OCI-LY7 (cell line): ENCODE results near the gene UCK2. TPM values are rescaled to one million over a fixed set of nuclear protein-coding genes. Genes with fewer than 3 reads are reported as not detected.

ENCODE experiments used
- BruUV-seq: library from RNA; stranded (reverse); fragments of 400-500 nt; replicated peaks from 2 replicates; lab custom pipeline; 2021; lab: Mats Ljungman, UMichigan
- CTCF ChIA-PET: fragments of 300-600 bp; sonication (Branson Sonifier 250); formaldehyde crosslinking; loops from one replicate; lab custom pipeline; 2022; ENCODE audit warnings: antibody characterized with exemption; ENCODE audit not compliant: unreplicated experiment; lab: Charles Lee
- POLR2A ChIA-PET: fragments of 300-600 bp; sonication (Branson Sonifier 250); formaldehyde crosslinking; loops from one replicate; lab custom pipeline; 2022; ENCODE audit warnings: antibody characterized with exemption; lab: Charles Lee
- DNase-seq: peaks from one replicate; pipeline ENCODE4 v3.0.0-alpha.2; 2015; ENCODE audit warnings: low spot score
- H2AFZ ChIP-seq: fragments of 200-600 bp; sonication (generic), shearing (Covaris generic); 2 replicates; pipeline ENCODE4 v1.6.1; 2014; ENCODE audit warnings: mild to moderate bottlenecking, antibody characterized with exemption, low read length, moderate library complexity
- H3K27ac ChIP-seq: fragments of 200-600 bp; sonication (generic); 2 replicates; pipeline ENCODE4 v1.5.1; 2014; ENCODE audit warnings: mixed run types, low read depth, mild to moderate bottlenecking, moderate library complexity, low read length, inconsistent platforms; ENCODE audit not compliant: poor library complexity, severe bottlenecking
- H3K36me3 ChIP-seq: fragments of 200-600 bp; sonication (generic); 2 replicates; pipeline ENCODE4 v1.6.1; 2014; ENCODE audit warnings: mild to moderate bottlenecking, antibody characterized with exemption, low read length, moderate library complexity, mixed read lengths; ENCODE audit not compliant: insufficient read depth
- H3K4me1 ChIP-seq: fragments of 200-600 bp; sonication (generic); 2 replicates; pipeline ENCODE4 v1.5.1; 2014; ENCODE audit warnings: mild to moderate bottlenecking, low read length; ENCODE audit not compliant: insufficient read depth, poor library complexity, severe bottlenecking
- H3K4me2 ChIP-seq: fragments of 200-600 bp; sonication (generic); 2 replicates; pipeline ENCODE4 v1.6.1; 2014; ENCODE audit warnings: mild to moderate bottlenecking, low read length
- H3K4me3 ChIP-seq: fragments of 200-600 bp; sonication (generic); 2 replicates; pipeline ENCODE4 v1.5.1; 2014; ENCODE audit warnings: mild to moderate bottlenecking, low read depth, low read length; ENCODE audit not compliant: poor library complexity, severe bottlenecking
- H3K79me2 ChIP-seq: fragments of 200-600 bp; sonication (generic); 2 replicates; pipeline ENCODE4 v1.6.1; 2016; ENCODE audit warnings: low read depth, mild to moderate bottlenecking, low read length, moderate library complexity, mixed read lengths; ENCODE audit not compliant: insufficient read depth
- H3K9me2 ChIP-seq: fragments of 200-600 bp; sonication (generic); 2 replicates; pipeline ENCODE4 v1.6.1; 2016; ENCODE audit warnings: mild to moderate bottlenecking, low read length, mixed read lengths; ENCODE audit not compliant: insufficient read depth
- H3K9me3 ChIP-seq: fragments of 200-600 bp; sonication (generic); 2 replicates; pipeline ENCODE4 v1.6.1; 2014; ENCODE audit warnings: mild to moderate bottlenecking, mixed run types, low read length, mixed read lengths
- H4K20me1 ChIP-seq: fragments of 200-600 bp; sonication (generic); 2 replicates; pipeline ENCODE4 v1.6.1; 2014; ENCODE audit warnings: mild to moderate bottlenecking, antibody characterized with exemption, low read length, moderate library complexity, mixed read lengths; ENCODE audit not compliant: insufficient read depth
- CTCF ChIP-seq: fragments of 200-600 bp; sonication (generic); conservative IDR thresholded peaks from 2 replicates; pipeline ENCODE4 v1.5.1; 2014; ENCODE audit warnings: mild to moderate bottlenecking, antibody characterized with exemption, low read length, moderate library complexity, mixed read lengths
- EZH2phosphoT487 ChIP-seq: fragments of 200-600 bp; sonication (generic); IDR thresholded peaks from 2 replicates; pipeline ENCODE4 v1.6.1; 2018; ENCODE audit warnings: low read depth, borderline replicate concordance, mild to moderate bottlenecking, mixed run types, antibody characterized with exemption, low read length, moderate library complexity, mixed read lengths
- intact Hi-C: fragments of 100-400 bp; cut with micrococcal nuclease; formaldehyde crosslinking; loops from one replicate; pipeline ENCODE4 v1.10.0; 2022; ENCODE audit not compliant: unreplicated experiment
- total RNA-seq, 2 experiments: library from RNA; depleted of rRNA in 1 of 2; stranded (reverse); fragments of >200 nt in 1 of 2; shearing (Covaris generic) in 1 of 2; gene quantifications; 2 replicates each; pipeline ENCODE4 v1.2.3, GENCODE V29; 2014 to 2022

UCK2 gene
- total RNA-seq, 2 experiments from 2014 or later, result 66.0 to 75.8 TPM

- H3K9me2 ChIP-seq, result no peaks in the 10 kb centered on the region
- no peak overlapping the region for H3K27ac ChIP-seq
- no peaks in the 10 kb centered on the region for H3K4me1 ChIP-seq
- H3K9me3 ChIP-seq, result no peaks in the 10 kb centered on the region
- ChIA-PET CTCF (no interaction called here), POLR2A (interaction anchor here (0.6 kb wide), 1 partner anchor 133 kb away, joined by 3 read pairs; no protein-coding TSS in a partner anchor)
- BruUV-seq, result no TSS peak
- H3K79me2 ChIP-seq, result no peaks in the 10 kb centered on the region
- H3K4me3 ChIP-seq, result no peak overlapping the region
- TF ChIP-seq CTCF, result no peak
- TF ChIP-seq EZH2phosphoT487, result no peak
- no peak overlapping the region for H2AFZ ChIP-seq
- DNase-seq, result no peak
- H4K20me1 ChIP-seq, result no peaks in the 10 kb centered on the region
- no peak overlapping the region for H3K4me2 ChIP-seq
- no peaks in the 10 kb centered on the region for H3K36me3 ChIP-seq
- intact Hi-C loops, result no loop called here
Measured at GRCh38 chr1:165960136-165960535, 132.7 kb downstream of the UCK2 start.

GRCh38 chr1:165960881-165961280 is 133.5 kb downstream of the UCK2 start:
- H3K79me2 ChIP-seq, result no peaks in the 10 kb centered on the region
- TF ChIP-seq EZH2phosphoT487 (no peak), CTCF (no peak)
- H3K4me1 ChIP-seq, result no peaks in the 10 kb centered on the region
- no peaks in the 10 kb centered on the region for H3K9me3 ChIP-seq
- H4K20me1 ChIP-seq, result no peaks in the 10 kb centered on the region
- no peaks in the 10 kb centered on the region for H3K36me3 ChIP-seq
- DNase-seq, result no peak
- no peaks in the 10 kb centered on the region for H3K9me2 ChIP-seq
- no TSS peak for BruUV-seq
- H3K4me3 ChIP-seq, result no peak overlapping the region
- no peak overlapping the region for H3K27ac ChIP-seq
- CTCF ChIA-PET, result no interaction called here
- H2AFZ ChIP-seq, result no peak overlapping the region
- no peak overlapping the region for H3K4me2 ChIP-seq
- intact Hi-C loops, result no loop called here
- POLR2A ChIA-PET, result no interaction called here

Other genes with a start within 250 kb of the UCK2 start
- 95.7 and 127 TPM in 2 replicates for gene MGST3, start 196.4 kb upstream of the UCK2 start, total RNA-seq (2014; rRNA removed; shearing (Covaris generic))
- 115 and 124 TPM in 2 replicates for gene MGST3, start 196.4 kb upstream of the UCK2 start, total RNA-seq (2022)
- 22.5 and 36.0 TPM in 2 replicates for gene ALDH9A1, start 129.1 kb upstream of the UCK2 start, total RNA-seq (2014; rRNA removed; shearing (Covaris generic))
- 27.7 and 32.1 TPM in 2 replicates for gene ALDH9A1, start 129.1 kb upstream of the UCK2 start, total RNA-seq (2022)
- 22.9 and 23.7 TPM in 2 replicates for gene TMCO1, start 58.7 kb upstream of the UCK2 start, total RNA-seq (2014; rRNA removed; shearing (Covaris generic))
- gene TMCO1, start 58.7 kb upstream of the UCK2 start, total RNA-seq (2022), result 44.5 and 49.5 TPM in 2 replicates